Osteocyte (in vitro differentiated cells): ENCODE measurements around the gene OAS2. TPM values are rescaled to one million over a fixed set of nuclear protein-coding genes. Genes with fewer than 3 reads are reported as not detected.
"Not testable (repeated sequence)": the region's sequence is repeated elsewhere in the genome, so short reads cannot be mapped to it uniquely, and the experiment has no call there.

Experiments
- DNase-seq: peaks from one replicate; pipeline ENCODE4 v3.0.0; 2021; ENCODE audit warnings: mixed read lengths; ENCODE audit not compliant: unreplicated experiment; ENCODE audit errors: extremely low spot score
- H3K27ac Mint-ChIP-seq: one replicate; pipeline ENCODE4 v1.8.0; 2021; ENCODE audit warnings: mild to moderate bottlenecking, mixed read lengths; ENCODE audit not compliant: unreplicated experiment
- H3K27me3 Mint-ChIP-seq: one replicate; pipeline ENCODE4 v1.8.0; 2021; ENCODE audit warnings: mixed read lengths; ENCODE audit not compliant: unreplicated experiment
- H3K36me3 Mint-ChIP-seq: one replicate; pipeline ENCODE4 v1.8.0; 2021; ENCODE audit warnings: mixed read lengths; ENCODE audit not compliant: unreplicated experiment
- H3K4me1 Mint-ChIP-seq: one replicate; pipeline ENCODE4 v1.8.0; 2021; ENCODE audit warnings: mixed read lengths; ENCODE audit not compliant: unreplicated experiment
- H3K4me3 Mint-ChIP-seq: one replicate; pipeline ENCODE4 v1.8.0; 2021; ENCODE audit warnings: mild to moderate bottlenecking, moderate library complexity, mixed read lengths; ENCODE audit not compliant: unreplicated experiment
- H3K9me3 Mint-ChIP-seq: one replicate; pipeline ENCODE4 v1.8.0; 2021; ENCODE audit warnings: mixed read lengths; ENCODE audit not compliant: unreplicated experiment
- total RNA-seq: library from RNA; stranded (reverse); gene quantifications from 2 replicates; pipeline ENCODE4 v1.2.1, GENCODE V29; 2021
- TF ChIP-seq, protein P1 (sequence below): fragments of 200-600 bp; sonication (generic); IDR thresholded peaks from 2 replicates; pipeline ENCODE4 v1.5.0; 2021; ENCODE audit warnings: antibody characterized with exemption, mild to moderate bottlenecking, moderate library complexity

The OAS2 gene
- total RNA-seq, 1 donor from 2014 or later: not detected

DNA sequence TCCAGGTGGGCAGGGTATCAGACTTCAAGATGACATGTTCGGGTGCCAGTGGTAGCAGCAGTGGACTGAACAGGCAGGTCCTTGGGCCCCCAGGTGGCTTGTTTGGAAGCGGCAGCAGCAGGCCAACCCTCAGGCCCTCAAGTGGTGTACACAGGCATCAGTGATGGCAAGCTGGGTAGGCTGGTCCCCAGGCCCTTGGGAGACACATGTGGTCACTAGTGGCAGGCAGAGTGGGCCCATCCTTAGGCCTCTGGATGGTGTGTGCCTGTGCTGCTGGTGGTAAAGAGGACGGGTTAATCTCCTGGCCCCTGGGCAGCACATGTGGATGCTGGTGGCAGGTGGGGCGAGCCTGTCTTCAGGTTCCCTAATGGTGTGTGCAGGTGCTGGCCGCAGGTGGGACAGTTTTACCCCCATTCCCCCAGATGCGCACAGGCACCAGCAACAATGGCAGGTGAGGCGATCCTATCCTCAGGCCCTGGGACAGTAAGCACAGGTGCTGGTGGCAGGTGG, 8.0 kb downstream of the OAS2 start:
- Mint-ChIP-seq H3K36me3 (no peaks in the 10 kb centered on the region), H3K4me1 (no peaks in the 10 kb centered on the region), H3K27me3 (peaks cover 8% of the 10 kb centered on the region), H3K4me3 (no peak overlapping the region), H3K9me3 (peaks cover 23% of the 10 kb centered on the region), H3K27ac (no peak overlapping the region)
- no peak for DNase-seq
- TF ChIP-seq, protein P1, sequence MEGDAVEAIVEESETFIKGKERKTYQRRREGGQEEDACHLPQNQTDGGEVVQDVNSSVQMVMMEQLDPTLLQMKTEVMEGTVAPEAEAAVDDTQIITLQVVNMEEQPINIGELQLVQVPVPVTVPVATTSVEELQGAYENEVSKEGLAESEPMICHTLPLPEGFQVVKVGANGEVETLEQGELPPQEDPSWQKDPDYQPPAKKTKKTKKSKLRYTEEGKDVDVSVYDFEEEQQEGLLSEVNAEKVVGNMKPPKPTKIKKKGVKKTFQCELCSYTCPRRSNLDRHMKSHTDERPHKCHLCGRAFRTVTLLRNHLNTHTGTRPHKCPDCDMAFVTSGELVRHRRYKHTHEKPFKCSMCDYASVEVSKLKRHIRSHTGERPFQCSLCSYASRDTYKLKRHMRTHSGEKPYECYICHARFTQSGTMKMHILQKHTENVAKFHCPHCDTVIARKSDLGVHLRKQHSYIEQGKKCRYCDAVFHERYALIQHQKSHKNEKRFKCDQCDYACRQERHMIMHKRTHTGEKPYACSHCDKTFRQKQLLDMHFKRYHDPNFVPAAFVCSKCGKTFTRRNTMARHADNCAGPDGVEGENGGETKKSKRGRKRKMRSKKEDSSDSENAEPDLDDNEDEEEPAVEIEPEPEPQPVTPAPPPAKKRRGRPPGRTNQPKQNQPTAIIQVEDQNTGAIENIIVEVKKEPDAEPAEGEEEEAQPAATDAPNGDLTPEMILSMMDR: no peak

DNA sequence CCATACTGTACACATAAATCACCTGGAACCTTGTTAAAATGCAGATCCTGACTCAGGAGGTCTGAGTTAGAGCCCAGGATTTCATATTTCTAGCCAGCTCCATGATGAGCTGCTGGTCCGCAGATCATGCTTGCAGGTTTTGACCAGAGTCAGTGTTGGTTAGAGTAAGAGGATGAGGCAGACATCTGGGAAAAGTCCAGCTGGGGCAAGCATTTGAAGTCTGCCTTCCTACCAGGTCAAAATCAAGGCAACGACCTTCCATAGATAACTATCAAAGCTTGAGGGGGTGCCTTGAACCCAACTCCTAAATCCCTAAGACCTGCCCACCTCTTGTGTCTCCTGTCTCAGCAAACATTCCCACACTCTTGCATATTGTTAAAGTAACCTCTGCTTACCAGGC, 9.2 kb downstream of the OAS2 start:
- Mint-ChIP-seq H3K4me3 (no peak overlapping the region), H3K9me3 (peaks cover 15% of the 10 kb centered on the region), H3K36me3 (no peaks in the 10 kb centered on the region), H3K27me3 (peaks cover 4% of the 10 kb centered on the region), H3K4me1 (no peaks in the 10 kb centered on the region), H3K27ac (no peak overlapping the region)
- no peak for DNase-seq
- TF ChIP-seq, protein P1: no peak

DNA sequence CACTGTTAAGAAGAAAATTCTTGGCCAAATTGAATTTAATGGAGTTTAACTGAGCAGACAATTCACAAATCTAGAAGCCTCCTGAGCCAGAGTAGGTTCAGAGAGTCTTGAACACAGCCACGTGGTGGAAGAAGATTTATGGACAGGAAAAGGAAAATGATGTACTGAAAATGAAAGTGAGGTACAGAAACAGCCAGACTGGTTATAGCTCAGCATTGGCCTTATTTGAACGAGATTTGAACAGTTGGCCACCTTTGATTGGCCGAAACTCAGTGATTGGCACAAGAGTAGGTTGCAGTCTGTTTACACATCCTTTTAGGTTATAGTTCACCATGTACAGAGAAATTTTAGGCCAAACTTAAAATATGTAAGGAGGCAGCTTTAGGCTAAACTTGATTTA, 9.9 kb downstream of the OAS2 start:
- H3K27ac Mint-ChIP-seq: no peak overlapping the region
- no peak overlapping the region for H3K4me3 Mint-ChIP-seq
- no peaks in the 10 kb centered on the region for H3K27me3 Mint-ChIP-seq
- H3K9me3 Mint-ChIP-seq: peaks cover 13% of the 10 kb centered on the region
- TF ChIP-seq, protein P1: no peak
- DNase-seq: no peak
- no peaks in the 10 kb centered on the region for H3K36me3 Mint-ChIP-seq
- no peaks in the 10 kb centered on the region for H3K4me1 Mint-ChIP-seq

DNA sequence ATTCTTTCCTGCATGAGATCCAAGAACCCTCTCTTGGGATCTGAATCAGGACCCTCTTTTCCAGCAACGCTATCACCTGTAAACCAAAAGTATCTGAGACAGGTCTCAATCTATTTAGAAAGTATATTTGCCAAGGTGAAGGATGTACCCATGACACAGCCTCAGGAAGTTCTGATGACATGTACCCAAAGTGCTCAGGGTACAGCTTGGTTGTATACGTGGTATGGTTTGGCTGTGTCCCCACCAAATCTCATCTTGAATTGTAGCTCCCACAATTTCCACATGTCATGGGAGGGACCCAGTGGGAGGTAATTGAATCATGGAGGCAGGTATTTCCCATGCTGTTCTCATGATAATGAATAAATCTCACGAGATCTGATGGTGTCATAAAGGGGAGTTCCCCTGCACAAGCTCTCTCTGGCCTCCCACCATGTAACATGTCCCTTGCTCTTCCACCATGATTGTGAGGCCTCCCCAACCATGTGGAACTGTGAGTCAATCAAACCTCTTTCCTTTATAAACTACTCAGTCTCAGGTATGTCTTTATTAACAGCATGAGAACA, 10.6 kb downstream of the OAS2 start:
- not testable (repeated sequence) for H3K27ac Mint-ChIP-seq, H3K27me3 Mint-ChIP-seq, H3K4me3 Mint-ChIP-seq, H3K36me3 Mint-ChIP-seq, H3K4me1 Mint-ChIP-seq, DNase-seq
- peaks cover 13% of the 10 kb centered on the region for H3K9me3 Mint-ChIP-seq

DNA sequence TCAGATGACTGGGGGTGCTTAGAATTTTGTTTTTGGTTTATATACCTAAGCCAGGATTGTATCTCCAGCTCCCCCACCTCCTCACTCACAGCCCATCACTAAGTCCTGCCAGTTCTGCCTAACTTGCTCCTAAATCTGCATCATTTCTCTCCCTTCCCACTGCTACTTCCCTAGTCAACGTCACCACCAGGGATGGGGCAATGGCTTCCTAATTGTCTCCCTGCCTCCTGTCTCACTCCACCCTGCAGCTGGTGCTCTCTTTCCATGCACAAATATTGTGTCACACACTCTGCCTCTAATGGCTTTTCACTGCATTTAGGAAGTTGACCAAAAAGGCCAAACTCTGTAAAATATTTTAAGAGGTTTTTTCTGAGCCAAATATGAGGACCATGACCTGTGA, 11.5 kb downstream of the OAS2 start:
- DNase-seq: no peak
- TF ChIP-seq, protein P1: no peak
- Mint-ChIP-seq H3K27ac (no peak overlapping the region), H3K4me1 (no peaks in the 10 kb centered on the region), H3K9me3 (peaks cover 7% of the 10 kb centered on the region), H3K27me3 (peaks cover under 1% of the 10 kb centered on the region), H3K4me3 (no peak overlapping the region), H3K36me3 (no peaks in the 10 kb centered on the region)
